AG10803 (cell line): ENCODE results near the gene GIMAP8.

Source experiments
- DNase-seq: peaks from one replicate; pipeline ENCODE4 v3.0.0; 2010; ENCODE audit warnings: low read depth
- H3K4me3 ChIP-seq: 2 replicates; pipeline ENCODE4 v1.5.1; 2011; ENCODE audit warnings: mild to moderate bottlenecking, low read length, control low read depth
- CTCF ChIP-seq: conservative IDR thresholded peaks from 2 replicates; pipeline ENCODE4 v1.5.1; 2011; ENCODE audit warnings: mild to moderate bottlenecking, low read length, control low read depth, inconsistent platforms

GIMAP8 gene

DNA sequence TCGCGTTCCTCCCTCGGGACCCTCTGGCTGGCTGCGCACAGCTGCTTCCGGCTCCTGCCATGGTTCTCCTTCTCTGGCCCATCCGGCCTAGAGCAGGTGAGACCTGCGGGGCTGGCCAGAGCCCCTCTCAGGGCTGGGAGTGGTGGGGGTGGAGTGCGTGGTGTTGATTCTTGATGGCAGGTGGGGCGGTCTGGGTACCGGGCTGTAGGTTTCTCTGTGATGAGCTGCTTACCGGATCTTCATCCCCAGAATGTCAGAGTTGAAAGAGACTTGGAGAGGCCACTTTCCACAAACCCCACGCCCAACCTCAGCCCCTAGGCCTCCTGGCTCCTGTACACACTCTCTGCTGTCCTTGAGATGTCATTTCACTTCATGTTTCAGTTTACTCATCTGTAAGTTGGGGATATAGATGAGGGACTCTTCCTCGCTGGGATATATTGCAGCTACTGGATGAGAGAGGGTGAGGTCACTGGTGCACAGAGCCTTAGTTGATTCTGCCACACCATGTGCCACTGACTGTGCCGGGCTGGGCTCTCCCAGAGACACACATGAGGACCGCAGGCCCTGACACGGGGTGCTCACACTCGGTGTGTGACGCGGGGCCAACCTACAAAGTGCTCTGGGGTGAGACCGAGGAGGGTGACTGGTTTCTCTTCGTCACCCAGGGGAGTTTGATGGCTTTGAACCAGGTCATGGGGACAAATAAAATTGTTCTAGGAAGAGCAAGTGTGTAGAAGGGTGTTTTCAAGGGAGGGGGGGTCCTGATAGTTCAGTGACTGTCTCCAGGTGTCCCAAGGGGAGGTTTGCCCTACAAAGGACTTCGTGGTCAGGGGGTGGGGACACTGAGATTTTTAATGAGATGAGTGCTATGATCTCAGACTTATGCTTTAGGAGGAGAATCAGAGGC lies 41.8 kb upstream of the GIMAP8 start:
- DNase-seq, result no peak
- no peak overlapping the region for H3K4me3 ChIP-seq
- TF ChIP-seq CTCF, result no peak

DNA sequence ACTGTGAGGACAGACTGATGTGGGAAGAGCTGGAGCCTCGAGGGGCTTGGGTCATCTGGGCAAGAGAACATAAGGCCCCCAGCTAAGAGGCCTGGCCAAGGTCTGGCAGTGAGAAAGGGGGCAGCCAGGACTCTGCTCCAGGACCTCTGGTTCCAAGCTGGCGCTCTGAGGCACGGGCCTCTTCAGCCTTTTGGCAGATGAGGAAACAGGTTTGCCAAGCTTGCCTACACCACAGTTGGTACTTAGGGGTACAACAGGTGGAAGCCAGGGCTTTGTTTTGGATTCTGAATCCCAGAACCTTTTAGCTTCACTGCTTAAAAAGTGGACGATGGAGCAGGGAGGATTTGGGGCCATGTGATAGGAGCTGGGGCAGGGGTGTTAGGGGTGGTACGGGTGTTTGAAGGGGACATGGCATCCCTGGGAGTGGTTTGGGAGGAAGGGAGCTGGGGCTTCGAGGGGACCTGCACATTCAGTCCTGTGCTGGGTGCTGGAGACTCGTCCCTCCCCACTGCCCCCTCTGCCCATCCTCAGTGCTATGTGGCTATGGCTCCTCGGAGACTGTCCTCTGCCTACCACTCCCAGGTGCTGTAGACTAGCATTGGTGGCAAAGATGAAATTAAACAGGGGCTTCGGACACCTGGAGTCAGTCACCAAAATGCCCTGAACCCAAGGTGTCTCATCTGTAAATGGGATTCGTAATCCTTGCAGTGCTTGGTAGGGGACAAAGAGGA lies 41.0 kb upstream of the GIMAP8 start:
- no peak for DNase-seq
- no peak for TF ChIP-seq CTCF
- H3K4me3 ChIP-seq, result no peak overlapping the region

- no peak for TF ChIP-seq CTCF
- no peak for DNase-seq
- no peak overlapping the region for H3K4me3 ChIP-seq
Observed at GRCh38 chr7:150410131-150410530, 40.3 kb upstream of the GIMAP8 start.

DNA sequence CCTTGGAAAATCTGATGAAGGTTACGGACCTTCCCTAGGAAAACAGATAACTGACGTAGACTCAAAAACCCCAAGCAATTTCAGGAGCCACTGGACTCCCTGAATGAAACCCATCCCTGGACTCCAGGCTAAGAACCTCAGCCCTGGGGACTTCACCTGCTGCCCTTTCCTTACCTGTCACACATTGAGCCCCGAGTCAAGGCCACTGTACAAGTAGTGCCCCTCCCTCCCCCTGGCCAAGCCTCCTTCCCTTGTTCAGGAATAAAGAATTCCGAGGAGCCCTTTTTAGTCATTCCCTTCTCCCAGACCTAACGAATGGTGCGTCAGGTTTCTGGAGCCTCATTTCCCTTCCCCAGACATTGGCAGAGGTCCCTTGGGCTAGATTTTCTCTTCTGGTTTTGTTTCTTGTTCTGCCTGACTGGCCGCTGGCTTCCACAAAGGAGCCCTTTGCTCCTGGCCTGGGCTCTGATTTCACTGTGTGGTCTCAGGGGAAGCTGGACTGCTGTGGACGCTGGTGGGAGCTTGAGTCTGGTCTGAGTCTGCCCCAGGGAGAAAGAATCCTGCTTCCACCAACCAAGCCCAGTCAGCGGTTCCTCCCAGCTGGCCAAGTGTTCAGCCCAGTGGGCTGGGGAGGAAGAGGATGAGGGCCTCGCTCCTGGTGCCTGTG lies 39.6 kb upstream of the GIMAP8 start:
- no peak for TF ChIP-seq CTCF
- DNase-seq, result no peak
- no peak overlapping the region for H3K4me3 ChIP-seq

DNA sequence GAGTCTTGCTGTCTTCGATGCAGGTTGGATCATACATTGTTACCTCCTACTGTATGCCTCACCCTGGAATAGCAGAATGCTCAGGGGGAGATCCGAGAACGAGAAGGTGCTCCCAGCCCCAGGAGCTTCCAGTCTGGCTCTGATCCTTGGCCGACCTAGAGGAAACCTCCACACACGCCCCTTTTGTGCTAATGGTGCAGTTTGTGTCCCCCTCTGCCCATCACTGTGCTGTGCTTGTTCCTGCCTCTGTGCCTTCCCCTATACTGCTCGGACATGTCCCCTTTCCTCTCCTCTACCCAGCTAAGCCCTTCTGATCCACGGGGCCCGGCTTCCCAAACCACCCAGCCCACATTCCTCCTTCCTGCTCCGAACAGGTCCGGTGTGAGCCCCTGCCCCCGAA lies 38.8 kb upstream of the GIMAP8 start:
- DNase-seq, result no peak
- TF ChIP-seq CTCF, result no peak
- no peak overlapping the region for H3K4me3 ChIP-seq

DNA sequence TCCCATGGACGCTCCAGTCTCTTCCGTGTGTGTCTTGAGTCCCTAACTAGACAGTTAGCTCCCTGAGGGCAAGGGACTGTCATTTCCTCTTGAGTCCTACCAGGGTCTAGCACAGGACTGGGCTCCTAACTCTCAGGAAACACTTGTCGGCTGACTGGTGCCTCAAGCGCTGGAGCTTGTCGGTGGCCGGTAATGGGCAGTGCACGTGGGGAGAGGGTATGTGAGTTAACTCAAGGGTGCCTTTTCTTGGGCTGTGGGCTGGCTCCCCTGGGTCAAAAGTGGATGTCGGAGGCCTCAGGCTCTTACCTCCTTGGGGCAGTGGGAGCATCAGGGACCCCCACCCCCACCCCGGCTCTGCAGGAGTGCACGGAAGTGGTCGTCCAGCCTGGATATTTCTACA lies 38.4 kb upstream of the GIMAP8 start:
- no peak for TF ChIP-seq CTCF
- DNase-seq, result no peak

More for the DNA sequence above, 38.4 kb upstream of the GIMAP8 start:
- H3K4me3 ChIP-seq, result no peak overlapping the region
